ENCODE measurements around the gene C16orf96. TPM values are rescaled to one million over a fixed set of nuclear protein-coding genes. Genes with fewer than 3 reads are reported as not detected.

Gene C16orf96
- total and polyA plus RNA-seq, 2 of the 13 experiments (the other 11 are each of a cell fraction or from before 2014, with no cell fraction given) = 0.03 TPM; not detected in 1

GRCh38 chr16:4515611-4516233, 40.4 kb upstream of the C16orf96 start (continued):
- no peak for TF ChIP-seq ARID3A (IDR thresholded peaks at IDR 0.05; ENCODE audit: low read depth, low read length)
- no peak for TF ChIP-seq POLR2A (IDR thresholded peaks at IDR 0.05; ENCODE audit: insufficient read depth in 1 of 2, low read depth in 2 of 2, low read length in 2 of 2)

DNA sequence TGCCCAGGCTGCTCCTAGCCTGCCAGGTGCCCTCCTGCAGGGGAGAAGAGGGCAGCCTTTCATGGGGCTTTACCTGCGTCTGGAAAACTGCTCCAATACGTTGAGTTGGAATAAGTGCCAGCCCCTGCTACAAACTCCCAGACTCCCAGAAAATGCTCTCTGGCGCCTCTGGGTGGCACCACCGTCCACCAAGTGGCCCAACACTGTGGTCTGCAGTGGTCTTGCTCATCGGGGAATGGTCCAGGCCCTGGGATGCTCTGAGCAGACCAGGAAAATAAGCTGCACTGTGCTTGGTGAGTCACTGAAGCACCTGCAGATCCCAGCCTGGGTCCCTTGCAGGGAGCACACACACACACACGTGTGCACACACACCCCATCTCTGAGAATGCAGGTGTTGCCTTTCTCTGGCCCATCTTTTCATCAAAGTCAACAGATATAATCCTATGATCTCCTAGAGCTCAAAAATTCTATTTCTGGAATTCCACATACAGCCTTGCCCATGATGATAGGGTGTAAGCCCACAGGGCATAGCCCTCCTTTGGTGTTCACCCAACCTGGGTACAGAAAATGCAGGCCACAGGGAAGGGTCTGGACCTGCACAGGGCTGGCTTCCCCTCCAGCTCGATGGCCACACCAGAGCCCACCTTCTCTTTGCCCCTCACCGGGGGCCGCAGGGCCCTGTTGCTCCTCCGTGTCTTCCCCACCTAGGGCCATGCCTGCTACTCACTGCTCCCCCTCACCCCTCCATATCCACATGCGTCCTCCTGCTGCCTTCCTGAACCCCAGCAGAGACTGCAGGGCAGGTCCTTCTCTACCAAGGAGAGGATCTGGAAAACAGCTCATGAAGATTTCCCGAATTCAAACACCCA, 38.1 kb upstream of the C16orf96 start:
- in situ Hi-C loops (cut with HindIII; ENCODE audit: extremely low pct_ligation_motif_present, low pct_unique_long_range_greater_than_20kb) = loop anchor here (10.0 to 25.0 kb wide), 2 partner anchors 67 to 444 kb away; partner anchors contain the start of gene SEC14L5
- TF ChIP-seq RAD21 (CRISPR knock-in tag; IDR thresholded peaks at IDR 0.05) = peak; percentile 79
- peak; percentile 42; the same call in 1 of the 2 replicates for TF ChIP-seq ZBTB49 (CRISPR knock-in tag; IDR thresholded peaks at IDR 0.05; ENCODE audit: borderline replicate concordance)
- no peak for TF ChIP-seq ZNF460 (CRISPR knock-in tag; IDR thresholded peaks at IDR 0.05; ENCODE audit: borderline replicate concordance)
- TF ChIP-seq STAG1 (CRISPR knock-in tag; IDR thresholded peaks at IDR 0.05) = peak; percentile 80
- TF ChIP-seq, protein P1, sequence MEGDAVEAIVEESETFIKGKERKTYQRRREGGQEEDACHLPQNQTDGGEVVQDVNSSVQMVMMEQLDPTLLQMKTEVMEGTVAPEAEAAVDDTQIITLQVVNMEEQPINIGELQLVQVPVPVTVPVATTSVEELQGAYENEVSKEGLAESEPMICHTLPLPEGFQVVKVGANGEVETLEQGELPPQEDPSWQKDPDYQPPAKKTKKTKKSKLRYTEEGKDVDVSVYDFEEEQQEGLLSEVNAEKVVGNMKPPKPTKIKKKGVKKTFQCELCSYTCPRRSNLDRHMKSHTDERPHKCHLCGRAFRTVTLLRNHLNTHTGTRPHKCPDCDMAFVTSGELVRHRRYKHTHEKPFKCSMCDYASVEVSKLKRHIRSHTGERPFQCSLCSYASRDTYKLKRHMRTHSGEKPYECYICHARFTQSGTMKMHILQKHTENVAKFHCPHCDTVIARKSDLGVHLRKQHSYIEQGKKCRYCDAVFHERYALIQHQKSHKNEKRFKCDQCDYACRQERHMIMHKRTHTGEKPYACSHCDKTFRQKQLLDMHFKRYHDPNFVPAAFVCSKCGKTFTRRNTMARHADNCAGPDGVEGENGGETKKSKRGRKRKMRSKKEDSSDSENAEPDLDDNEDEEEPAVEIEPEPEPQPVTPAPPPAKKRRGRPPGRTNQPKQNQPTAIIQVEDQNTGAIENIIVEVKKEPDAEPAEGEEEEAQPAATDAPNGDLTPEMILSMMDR (CRISPR knock-in tag; IDR thresholded peaks at IDR 0.05) = peak; percentile 81
- TF ChIP-seq ZNF776 (CRISPR knock-in tag; IDR thresholded peaks at IDR 0.05) = no peak
- peak; percentile 36; the same call in 1 of the 2 replicates for TF ChIP-seq ZNF501 (CRISPR knock-in tag; IDR thresholded peaks at IDR 0.05)
- TF ChIP-seq ZHX1 (CRISPR knock-in tag; IDR thresholded peaks at IDR 0.05; ENCODE audit: low read depth) = no peak

More for the DNA sequence above, 38.1 kb upstream of the C16orf96 start:
- peak; percentile 34 for DNase-seq (ENCODE audit: low spot score)
- Histone ChIP-seq H3K27ac (ENCODE audit: extremely low read length, insufficient read depth, low read length) (no peak overlapping the region), H3K4me2 (ENCODE audit: low read depth, low read length) (no peak overlapping the region), H2AFZ (ENCODE audit: low read length) (no peak overlapping the region), H3K4me3 (replicated peaks in 1 of 3; ENCODE audit: insufficient read depth in 1 of 3, low read depth in 2 of 3, low read length in 3 of 3) (no peak overlapping the region), H3K79me2 (ENCODE audit: insufficient read depth, low read length) (peaks cover 68% of the 10 kb centered on the region), H3K4me1 (ENCODE audit: insufficient read depth, low read length) (peaks cover 15% of the 10 kb centered on the region; the same call in 1 of the 2 replicates), H3K27me3 (ENCODE audit: control insufficient read depth in 1 of 2, insufficient read depth in 2 of 2, low read length in 2 of 2) (no peaks in the 10 kb centered on the region), H3K9me3 (ENCODE audit: low read length) (no peaks in the 10 kb centered on the region), H3K9ac (ENCODE audit: insufficient read depth, low read depth, low read length) (no peak overlapping the region), H4K20me1 (ENCODE audit: insufficient read depth, low read length) (peaks cover 28% of the 10 kb centered on the region), H3K36me3 (replicated peaks in 1 of 2; ENCODE audit: control insufficient read depth in 1 of 2, insufficient read depth in 2 of 2, low read length in 2 of 2) (peaks cover 16 to 33% of the 10 kb centered on the region in 2 experiments; a peak in 4 of 5 replicates)
- ChIA-PET POLR2A (interaction anchor here (1.0 to 1.2 kb wide), 3 partner anchors 11 to 21 kb away, joined by 3 to 6 read pairs (median 4); partner anchors contain the start of gene CDIP1), CTCF (ENCODE audit: low intra/inter-chr PET ratio, low total read pairs) (interaction anchor here (1.4 to 1.8 kb wide), 2 partner anchors 31 to 67 kb away, joined by 8 to 9 read pairs; no protein-coding TSS in a partner anchor)
- peak; percentile 74 for ATAC-seq
- intact Hi-C loops (cut with micrococcal nuclease; ENCODE audit: unreplicated experiment) = loop anchor here (1.0 kb wide), 1 partner anchor 67 kb away; no protein-coding TSS in a partner anchor
- WGBS (ENCODE audit: low lambda C conversion rate) = 82% methylated on average over 11 of the region's 12 CpGs
- no TSS peak for BruUV-seq (replicated peaks)
- FAIRE-seq = peak; percentile 4

All from HepG2 (cell line).